IMR-90 (cell line): ENCODE measurements around the gene SLC25A19.

Experiments used
- CTCF ChIP-seq: conservative IDR thresholded peaks from 2 replicates; pipeline ENCODE4 v1.5.1; 2012; ENCODE audit warnings: mild to moderate bottlenecking, low read depth, low read length, improper control_type of control experiment
- MXI1 ChIP-seq: IDR thresholded peaks from 2 replicates; pipeline ENCODE4 v1.6.1; 2012; ENCODE audit warnings: low read depth, mild to moderate bottlenecking, low read length, moderate library complexity, borderline replicate concordance
- RAD21 ChIP-seq: IDR thresholded peaks from 2 replicates; pipeline ENCODE4 v1.6.1; 2012; ENCODE audit warnings: low read length, improper control_type of control experiment

- TF ChIP-seq RAD21 (no peak), CTCF (no peak), MXI1 (no peak)
These were observed 46.1 kb upstream of the SLC25A19 start for GRCh38 chr17:75335315-75335714.
